ENCODE measurements around the gene FRMD7. TPM values are rescaled to one million over a fixed set of nuclear protein-coding genes. Genes with fewer than 3 reads are reported as not detected.
A peak's percentile ranks its signal among the peaks of the same experiment; 100 is the strongest.

FRMD7 gene
- total RNA-seq, 6 experiments from 2014 or later = 0.07 to 0.18 (median 0.09) TPM; not detected in 3

DNA sequence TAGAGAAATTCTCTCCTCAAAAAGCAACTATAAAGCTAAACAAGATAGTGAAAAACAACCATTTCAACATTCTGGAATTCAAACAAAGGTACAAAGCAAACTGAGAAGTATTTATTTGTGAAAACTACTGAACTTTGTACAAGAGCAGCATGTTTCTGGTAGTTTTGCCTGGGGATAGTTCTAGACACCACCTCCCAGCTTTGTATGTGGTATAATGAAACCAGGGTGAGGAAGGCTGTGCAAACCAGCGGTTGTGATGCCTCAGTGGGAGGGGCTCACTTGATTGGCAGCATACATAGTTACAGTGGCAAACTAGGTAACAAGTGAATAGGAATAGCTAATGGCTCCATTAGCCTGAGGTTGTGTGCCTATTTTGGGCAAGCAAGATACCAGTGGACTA, 18.6 kb upstream of the FRMD7 start:
- Histone ChIP-seq H3K27me3 (no peaks in the 10 kb centered on the region), H3K4me1 (peaks cover 0 to 7% (median 0%) of the 10 kb centered on the region in 4 donors), H3K36me3 (no peaks in the 10 kb centered on the region), H3K9me3 (no peaks in the 10 kb centered on the region), H3K27ac (peak overlapping the region in 2 of 3 donors; percentile 10 to 49), H3K4me3 (no peak overlapping the region)
- WGBS (ENCODE audit: insufficient coverage, low coverage, low lambda C conversion rate, missing lambda C conversion rate) = 8% methylated on average over 1 of the region's 1 CpG
- ATAC-seq = peak; percentile 97 to 99 (median 98)
- DNase-seq = peak; percentile 22 to 56 (median 53)
- intact Hi-C loops (cut with DNase I) = no loop called here
- TF ChIP-seq CTCF (IDR thresholded peaks at IDR 0.05) = no peak
- no peak for TF ChIP-seq POLR2A (IDR thresholded peaks at IDR 0.05)

DNA sequence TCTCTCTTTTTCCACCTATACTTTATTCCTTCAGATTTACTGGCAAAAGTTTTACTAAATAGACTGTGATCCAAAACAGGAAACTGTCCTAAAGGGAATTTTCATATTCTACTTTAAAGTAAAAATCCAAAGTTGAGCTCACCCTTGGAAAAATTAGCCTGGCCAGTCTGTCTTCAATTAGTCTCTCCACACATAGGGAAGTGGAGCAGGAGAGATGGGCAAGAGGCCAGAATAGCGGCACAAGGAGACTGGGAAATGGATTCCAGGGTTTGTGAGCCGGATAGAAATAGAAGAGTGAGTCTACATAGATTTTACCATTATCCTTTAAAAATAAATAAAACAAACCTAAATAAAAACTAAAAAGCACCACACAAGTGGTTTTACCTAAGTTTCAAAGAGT, 16.2 kb upstream of the FRMD7 start:
- WGBS (ENCODE audit: insufficient coverage, low coverage, low lambda C conversion rate, missing lambda C conversion rate) = 78% methylated on average over 2 of the region's 2 CpGs
- Histone ChIP-seq H3K27me3 (no peaks in the 10 kb centered on the region), H3K27ac (no peak overlapping the region), H3K9me3 (no peaks in the 10 kb centered on the region), H3K4me1 (peaks cover 0 to 7% (median 0%) of the 10 kb centered on the region in 4 donors), H3K36me3 (no peaks in the 10 kb centered on the region), H3K4me3 (no peak overlapping the region)
- no peak for DNase-seq
- TF ChIP-seq CTCF (IDR thresholded peaks at IDR 0.05) = no peak
- no peak for TF ChIP-seq POLR2A (IDR thresholded peaks at IDR 0.05)
- no peak for ATAC-seq
- intact Hi-C loops (cut with DNase I) = no loop called here

- TF ChIP-seq POLR2A (IDR thresholded peaks at IDR 0.05) (no peak), CTCF (IDR thresholded peaks at IDR 0.05) (no peak)
- intact Hi-C loops (cut with DNase I) = no loop called here
- DNase-seq (no peak), ATAC-seq (no peak)
- Histone ChIP-seq H3K4me1 (no peaks in the 10 kb centered on the region), H3K9me3 (no peaks in the 10 kb centered on the region), H3K36me3 (no peaks in the 10 kb centered on the region), H3K4me3 (no peak overlapping the region), H3K27ac (no peak overlapping the region), H3K27me3 (no peaks in the 10 kb centered on the region)
Measured at GRCh38 chrX:132125906-132126305, 1.9 kb downstream of the FRMD7 start.

DNA sequence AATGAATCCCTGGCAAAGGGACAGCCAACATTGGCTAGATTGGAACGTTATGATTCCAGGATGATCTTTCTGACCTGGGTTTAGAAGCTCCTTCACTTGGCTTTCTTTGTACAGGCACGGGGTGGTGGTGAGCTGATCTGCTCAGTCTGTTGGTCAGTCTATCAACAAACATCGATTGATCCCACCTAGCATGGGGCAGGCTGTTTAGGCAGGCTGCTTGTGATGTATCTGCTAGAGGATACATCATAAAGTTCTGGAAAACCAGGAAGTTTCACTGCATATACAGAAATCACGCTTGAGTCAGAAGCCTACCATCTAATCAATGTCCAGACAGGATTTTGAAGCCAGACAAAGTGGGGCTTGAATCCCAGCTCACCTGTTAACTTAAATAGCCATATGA, 6.9 kb downstream of the FRMD7 start:
- Histone ChIP-seq H3K4me1 (no peaks in the 10 kb centered on the region), H3K27me3 (no peaks in the 10 kb centered on the region), H3K36me3 (no peaks in the 10 kb centered on the region), H3K9me3 (no peaks in the 10 kb centered on the region), H3K4me3 (no peak overlapping the region), H3K27ac (no peak overlapping the region)
- 45% methylated on average over 2 of the region's 4 CpGs for WGBS (ENCODE audit: insufficient coverage, low coverage, low lambda C conversion rate, missing lambda C conversion rate)
- ATAC-seq (no peak), DNase-seq (no peak)
- intact Hi-C loops (cut with DNase I) = no loop called here
- no peak for TF ChIP-seq CTCF (IDR thresholded peaks at IDR 0.05)
- TF ChIP-seq POLR2A (IDR thresholded peaks at IDR 0.05) = no peak

Data from right lobe of liver (tissue), 6 donors.